ENCODE measurements around the gene GTPBP6. TPM values are rescaled to one million over a fixed set of nuclear protein-coding genes. Genes with fewer than 3 reads are reported as not detected.
"Not testable (repeated sequence)": the region's sequence is repeated elsewhere in the genome, so short reads cannot be mapped to it uniquely, and the experiment has no call there.

Gene GTPBP6
- total RNA-seq, 3 donors from 2014 or later (not counting 1 experiment from before 2014, with no cell fraction given): 46.9 to 62.8 (median 49.8) TPM

GRCh38 chrX:352181-352580 is 33.6 kb upstream of the GTPBP6 start:
- ATAC-seq (no peak), DNase-seq (no peak)
- no peak overlapping the region for H3K27ac ChIP-seq (ENCODE audit: low read length)
- H3K36me3 Mint-ChIP-seq: no peaks in the 10 kb centered on the region
- H3K9me3 Mint-ChIP-seq: no peaks in the 10 kb centered on the region
- no peak overlapping the region for H3K27ac Mint-ChIP-seq
- no peaks in the 10 kb centered on the region for H3K27me3 Mint-ChIP-seq (ENCODE audit: low read depth in 2 of 2)
- intact Hi-C loops (cut with micrococcal nuclease): no loop called here
- no peak overlapping the region for H3K4me3 Mint-ChIP-seq
- peaks cover 9% of the 10 kb centered on the region for H3K4me1 ChIP-seq (ENCODE audit: control insufficient read depth, insufficient read depth, low read length)
- no peaks in the 10 kb centered on the region for H3K27me3 ChIP-seq (ENCODE audit: control insufficient read depth, insufficient read depth, low read length)
- no peaks in the 10 kb centered on the region for H3K36me3 ChIP-seq (ENCODE audit: control insufficient read depth, insufficient read depth, low read length)
- H3K9me3 ChIP-seq (ENCODE audit: control insufficient read depth, insufficient read depth, low read length): no peaks in the 10 kb centered on the region
- no peak for TF ChIP-seq CTCF (IDR thresholded peaks at IDR 0.05)
- H3K4me1 Mint-ChIP-seq: peaks cover 10 to 29% of the 10 kb centered on the region in 2 donors
- 97% methylated on average over 27 of the region's 27 CpGs for WGBS (ENCODE audit: insufficient coverage)
- H3K4me3 ChIP-seq (ENCODE audit: low read length): no peak overlapping the region

GRCh38 chrX:351736-352135 is 33.1 kb upstream of the GTPBP6 start:
- no peak for DNase-seq
- H3K9me3 Mint-ChIP-seq: no peaks in the 10 kb centered on the region

GRCh38 chrX:351324-351641 is 32.7 kb upstream of the GTPBP6 start:
- H3K27ac Mint-ChIP-seq; H3K9me3 Mint-ChIP-seq; H3K4me3 Mint-ChIP-seq; H3K4me3 ChIP-seq (ENCODE audit: low read length); H3K27ac ChIP-seq (ENCODE audit: low read length); DNase-seq; H3K4me1 ChIP-seq (ENCODE audit: control insufficient read depth, insufficient read depth, low read length); H3K9me3 ChIP-seq (ENCODE audit: control insufficient read depth, insufficient read depth, low read length); H3K27me3 Mint-ChIP-seq (ENCODE audit: low read depth in 2 of 2); H3K27me3 ChIP-seq (ENCODE audit: control insufficient read depth, insufficient read depth, low read length); H3K36me3 Mint-ChIP-seq; ATAC-seq; H3K36me3 ChIP-seq (ENCODE audit: control insufficient read depth, insufficient read depth, low read length); intact Hi-C loops (cut with micrococcal nuclease): not testable (repeated sequence)
- 97% methylated on average over 8 of the region's 13 CpGs for WGBS (ENCODE audit: insufficient coverage)
- peaks cover 1 to 20% of the 10 kb centered on the region in 2 donors for H3K4me1 Mint-ChIP-seq

More at GRCh38 chrX:351736-352135, 33.1 kb upstream of the GTPBP6 start:
- Histone ChIP-seq H3K36me3 (ENCODE audit: control insufficient read depth, insufficient read depth, low read length) (no peaks in the 10 kb centered on the region), H3K4me3 (ENCODE audit: low read length) (no peak overlapping the region), H3K4me1 (ENCODE audit: control insufficient read depth, insufficient read depth, low read length) (peaks cover 5% of the 10 kb centered on the region), H3K27ac (ENCODE audit: low read length) (no peak overlapping the region), H3K27me3 (ENCODE audit: control insufficient read depth, insufficient read depth, low read length) (no peaks in the 10 kb centered on the region), H3K9me3 (ENCODE audit: control insufficient read depth, insufficient read depth, low read length) (no peaks in the 10 kb centered on the region)
- no peak for ATAC-seq
- H3K36me3 Mint-ChIP-seq: no peaks in the 10 kb centered on the region
- H3K27ac Mint-ChIP-seq: no peak overlapping the region
- WGBS (ENCODE audit: insufficient coverage): 97% methylated on average over 9 of the region's 10 CpGs
- intact Hi-C loops (cut with micrococcal nuclease): no loop called here
- H3K27me3 Mint-ChIP-seq (ENCODE audit: low read depth in 2 of 2): no peaks in the 10 kb centered on the region
- peaks cover 6 to 25% of the 10 kb centered on the region in 2 donors for H3K4me1 Mint-ChIP-seq
- TF ChIP-seq CTCF (IDR thresholded peaks at IDR 0.05): no peak
- no peak overlapping the region for H3K4me3 Mint-ChIP-seq

GRCh38 chrX:350534-351323 is 32.1 kb upstream of the GTPBP6 start:
- Histone ChIP-seq H3K4me1 (ENCODE audit: control insufficient read depth, insufficient read depth, low read length) (no peaks in the 10 kb centered on the region), H3K4me3 (ENCODE audit: low read length) (no peak overlapping the region), H3K27ac (ENCODE audit: low read length) (no peak overlapping the region), H3K36me3 (ENCODE audit: control insufficient read depth, insufficient read depth, low read length) (no peaks in the 10 kb centered on the region), H3K9me3 (ENCODE audit: control insufficient read depth, insufficient read depth, low read length) (no peaks in the 10 kb centered on the region), H3K27me3 (ENCODE audit: control insufficient read depth, insufficient read depth, low read length) (no peaks in the 10 kb centered on the region)
- ATAC-seq: no peak
- WGBS (ENCODE audit: insufficient coverage): 96% methylated on average over 61 of the region's 61 CpGs
- no peaks in the 10 kb centered on the region for H3K36me3 Mint-ChIP-seq
- H3K4me3 Mint-ChIP-seq: no peak overlapping the region
- H3K27ac Mint-ChIP-seq: no peak overlapping the region
- intact Hi-C loops (cut with micrococcal nuclease): no loop called here
- no peak for TF ChIP-seq CTCF (IDR thresholded peaks at IDR 0.05)
- H3K4me1 Mint-ChIP-seq: peaks cover 0 to 16% of the 10 kb centered on the region in 2 donors
- H3K9me3 Mint-ChIP-seq: no peaks in the 10 kb centered on the region
- DNase-seq: no peak
- H3K27me3 Mint-ChIP-seq (ENCODE audit: low read depth in 2 of 2): no peaks in the 10 kb centered on the region
